ENCODE measurements around the gene CHAT. TPM values are rescaled to one million over a fixed set of nuclear protein-coding genes. Genes with fewer than 3 reads are reported as not detected.

The CHAT gene
- total RNA-seq, 1 donor from 2014 or later, result 0.34 TPM

- no peak for TF ChIP-seq CTCF (conservative IDR thresholded peaks at IDR 0.05)
- H3K4me1 Mint-ChIP-seq (ENCODE audit: unreplicated experiment), result peaks cover 8% of the 10 kb centered on the region
- peaks cover 8% of the 10 kb centered on the region for H3K9me3 Mint-ChIP-seq
- no peak overlapping the region for H3K4me3 Mint-ChIP-seq
- peaks cover 8% of the 10 kb centered on the region for H3K27me3 Mint-ChIP-seq
- H3K36me3 Mint-ChIP-seq, result no peaks in the 10 kb centered on the region
- DNase-seq (ENCODE audit: extremely low spot score, unreplicated experiment), result no peak
- H3K27ac Mint-ChIP-seq, result peak overlapping the region; percentile 48
These were observed 34.2 kb upstream of the CHAT start for GRCh38 chr10:49579621-49580020.

GRCh38 chr10:49585387-49585786 is 28.4 kb upstream of the CHAT start:
- no peak overlapping the region for H3K4me3 Mint-ChIP-seq
- TF ChIP-seq CTCF (conservative IDR thresholded peaks at IDR 0.05), result no peak
- no peaks in the 10 kb centered on the region for H3K9me3 Mint-ChIP-seq
- no peak for DNase-seq (ENCODE audit: extremely low spot score, unreplicated experiment)
- no peak overlapping the region for H3K27ac Mint-ChIP-seq
- no peaks in the 10 kb centered on the region for H3K4me1 Mint-ChIP-seq (ENCODE audit: unreplicated experiment)
- peaks cover 14% of the 10 kb centered on the region for H3K27me3 Mint-ChIP-seq
- no peaks in the 10 kb centered on the region for H3K36me3 Mint-ChIP-seq

GRCh38 chr10:49587981-49588380 is 25.9 kb upstream of the CHAT start:
- Mint-ChIP-seq H3K27ac (no peak overlapping the region), H3K4me1 (ENCODE audit: unreplicated experiment) (no peaks in the 10 kb centered on the region), H3K4me3 (no peak overlapping the region), H3K9me3 (no peaks in the 10 kb centered on the region), H3K27me3 (peaks cover 19% of the 10 kb centered on the region), H3K36me3 (no peaks in the 10 kb centered on the region)
- TF ChIP-seq CTCF (conservative IDR thresholded peaks at IDR 0.05), result no peak
- no peak for DNase-seq (ENCODE audit: extremely low spot score, unreplicated experiment)

- H3K36me3 Mint-ChIP-seq, result no peaks in the 10 kb centered on the region
- H3K27me3 Mint-ChIP-seq, result peaks cover 26% of the 10 kb centered on the region
- no peak overlapping the region for H3K27ac Mint-ChIP-seq
- TF ChIP-seq CTCF (conservative IDR thresholded peaks at IDR 0.05), result peak; percentile 94
- H3K4me1 Mint-ChIP-seq (ENCODE audit: unreplicated experiment), result peaks cover 6% of the 10 kb centered on the region
- H3K4me3 Mint-ChIP-seq, result no peak overlapping the region
- no peak for DNase-seq (ENCODE audit: extremely low spot score, unreplicated experiment)
- H3K9me3 Mint-ChIP-seq, result no peaks in the 10 kb centered on the region
These were observed 20.9 kb upstream of the CHAT start for GRCh38 chr10:49592726-49593563.

GRCh38 chr10:49593564-49593875 is 20.3 kb upstream of the CHAT start:
- Mint-ChIP-seq H3K27me3 (peaks cover 26% of the 10 kb centered on the region), H3K27ac (no peak overlapping the region), H3K9me3 (no peaks in the 10 kb centered on the region), H3K4me3 (no peak overlapping the region), H3K4me1 (ENCODE audit: unreplicated experiment) (peaks cover 6% of the 10 kb centered on the region), H3K36me3 (no peaks in the 10 kb centered on the region)
- no peak for TF ChIP-seq CTCF (conservative IDR thresholded peaks at IDR 0.05)
- no peak for DNase-seq (ENCODE audit: extremely low spot score, unreplicated experiment)
